Urinary bladder (tissue), 4 donors: Measurements from ENCODE around the gene RBM38. TPM values are rescaled to one million over a fixed set of nuclear protein-coding genes. Genes with fewer than 3 reads are reported as not detected.

Experiments
- DNase-seq: peaks from one replicate; pipeline ENCODE4 v3.0.0-alpha.2; 2015; ENCODE audit errors: extremely low spot score
- H3K27ac ChIP-seq: one replicate; pipeline ENCODE4 v1.5.1; 2013; ENCODE audit warnings: low read depth, mild to moderate bottlenecking, moderate library complexity
- H3K36me3 ChIP-seq: one replicate; pipeline ENCODE4 v1.6.1; 2013; ENCODE audit warnings: mild to moderate bottlenecking, moderate library complexity; ENCODE audit not compliant: insufficient read depth
- H3K4me1 ChIP-seq: one replicate; pipeline ENCODE4 v1.6.1; 2013; ENCODE audit warnings: mild to moderate bottlenecking, moderate library complexity; ENCODE audit not compliant: insufficient read depth
- H3K4me3 ChIP-seq: one replicate; pipeline ENCODE4 v1.5.1; 2013; ENCODE audit warnings: low read depth, low read length
- WGBS: extraction: QIAGEN DNeasy Blood & Tissue Kit; methylation state at CpG from one replicate; pipeline ENCODE4 v1.1.7; 2013; 5-methylcytosine and 5-hydroxymethylcytosine counted together
- polyA plus RNA-seq: library from polyadenylated mRNA; stranded (reverse); fragments of 200-250 nt; gene quantifications from one replicate; pipeline ENCODE4 v1.2.3, GENCODE V29; 2013
- total RNA-seq: library from RNA; depleted of rRNA; stranded (reverse); fragments of >200 nt; gene quantifications from one replicate; pipeline ENCODE4 v1.2.3, GENCODE V29; 2014
- donor health status: healthy with polysubstance abuse.
- donor health status: healthy.

Gene RBM38
- total and polyA plus RNA-seq, 2 donors, result 19.5 to 103 TPM

- Histone ChIP-seq H3K27ac (no peak overlapping the region), H3K4me1 (no peaks in the 10 kb centered on the region), H3K36me3 (peaks cover 6% of the 10 kb centered on the region), H3K4me3 (no peak overlapping the region)
- DNase-seq, result no peak
- 86% methylated on average over 10 of the region's 10 CpGs for WGBS
Measured at GRCh38 chr20:57380081-57380750, 11.0 kb upstream of the RBM38 start.

- DNase-seq, result peak; percentile 55
- 49% methylated on average over 20 of the region's 20 CpGs for WGBS
- Histone ChIP-seq H3K4me1 (no peaks in the 10 kb centered on the region), H3K27ac (no peak overlapping the region), H3K36me3 (peaks cover 3% of the 10 kb centered on the region), H3K4me3 (no peak overlapping the region)
Measured at GRCh38 chr20:57381596-57382503, 9.3 kb upstream of the RBM38 start.

- peaks cover 2% of the 10 kb centered on the region for H3K36me3 ChIP-seq
- 90% methylated on average over 5 of the region's 5 CpGs for WGBS
- no peaks in the 10 kb centered on the region for H3K4me1 ChIP-seq
- no peak for DNase-seq
- H3K27ac ChIP-seq, result no peak overlapping the region
- no peak overlapping the region for H3K4me3 ChIP-seq
Measured at GRCh38 chr20:57382516-57382915, 8.7 kb upstream of the RBM38 start.

- Histone ChIP-seq H3K36me3 (no peaks in the 10 kb centered on the region), H3K4me3 (no peak overlapping the region), H3K4me1 (no peaks in the 10 kb centered on the region), H3K27ac (no peak overlapping the region)
- 89% methylated on average over 20 of the region's 20 CpGs for WGBS
- DNase-seq, result no peak
Measured at GRCh38 chr20:57383447-57384347, 7.5 kb upstream of the RBM38 start.

- 94% methylated on average over 8 of the region's 8 CpGs for WGBS
- DNase-seq, result no peak
- no peak overlapping the region for H3K27ac ChIP-seq
Measured at GRCh38 chr20:57384486-57384885, 6.7 kb upstream of the RBM38 start.

GRCh38 chr20:57384953-57385761 lies 6.0 kb upstream of the RBM38 start:
- Histone ChIP-seq H3K4me1 (peaks cover 1% of the 10 kb centered on the region), H3K36me3 (no peaks in the 10 kb centered on the region), H3K27ac (no peak overlapping the region), H3K4me3 (no peak overlapping the region)
- 88% methylated on average over 29 of the region's 29 CpGs for WGBS
- DNase-seq, result no peak

More at GRCh38 chr20:57384486-57384885, 6.7 kb upstream of the RBM38 start:
- Histone ChIP-seq H3K4me1 (no peaks in the 10 kb centered on the region), H3K36me3 (no peaks in the 10 kb centered on the region), H3K4me3 (no peak overlapping the region)

GRCh38 chr20:57385940-57386339 lies 5.3 kb upstream of the RBM38 start:
- no peak overlapping the region for H3K4me3 ChIP-seq
- 95% methylated on average over 6 of the region's 6 CpGs for WGBS
- DNase-seq, result no peak
- H3K36me3 ChIP-seq, result no peaks in the 10 kb centered on the region
- H3K27ac ChIP-seq, result no peak overlapping the region
- H3K4me1 ChIP-seq, result peaks cover 1% of the 10 kb centered on the region

GRCh38 chr20:57386762-57387161 lies 4.4 kb upstream of the RBM38 start:
- H3K27ac ChIP-seq, result no peak overlapping the region
- 94% methylated on average over 4 of the region's 4 CpGs for WGBS

GRCh38 chr20:57387463-57387862 lies 3.7 kb upstream of the RBM38 start:
- WGBS, result 88% methylated on average over 8 of the region's 8 CpGs
- Histone ChIP-seq H3K4me1 (peaks cover 1% of the 10 kb centered on the region), H3K4me3 (no peak overlapping the region), H3K27ac (no peak overlapping the region), H3K36me3 (no peaks in the 10 kb centered on the region)
- DNase-seq, result no peak

More at GRCh38 chr20:57386762-57387161, 4.4 kb upstream of the RBM38 start:
- peaks cover 1% of the 10 kb centered on the region for H3K4me1 ChIP-seq
- no peak for DNase-seq
- no peaks in the 10 kb centered on the region for H3K36me3 ChIP-seq
- no peak overlapping the region for H3K4me3 ChIP-seq

- no peak overlapping the region for H3K4me3 ChIP-seq
- no peak overlapping the region for H3K27ac ChIP-seq
- H3K4me1 ChIP-seq, result peaks cover 1% of the 10 kb centered on the region
- no peak for DNase-seq
- 84% methylated on average over 7 of the region's 7 CpGs for WGBS
- H3K36me3 ChIP-seq, result no peaks in the 10 kb centered on the region
Measured at GRCh38 chr20:57387945-57388371, 3.2 kb upstream of the RBM38 start.

- peak; percentile 8 for DNase-seq
- 5% methylated on average over 57 of the region's 57 CpGs for WGBS
- Histone ChIP-seq H3K27ac (peak overlapping the region; percentile 6), H3K36me3 (no peaks in the 10 kb centered on the region), H3K4me1 (peaks cover 1% of the 10 kb centered on the region), H3K4me3 (peak overlapping the region; percentile 26)
Measured at GRCh38 chr20:57388953-57389694, 2.1 kb upstream of the RBM38 start.
